Stromal cell of bone marrow (primary cell): ENCODE data around the gene CHAMP1.

ENCODE experiments used
- DNase-seq: peaks from one replicate; pipeline ENCODE4 v3.0.0-alpha.2; 2012; ENCODE audit warnings: low read depth

The CHAMP1 gene

DNA sequence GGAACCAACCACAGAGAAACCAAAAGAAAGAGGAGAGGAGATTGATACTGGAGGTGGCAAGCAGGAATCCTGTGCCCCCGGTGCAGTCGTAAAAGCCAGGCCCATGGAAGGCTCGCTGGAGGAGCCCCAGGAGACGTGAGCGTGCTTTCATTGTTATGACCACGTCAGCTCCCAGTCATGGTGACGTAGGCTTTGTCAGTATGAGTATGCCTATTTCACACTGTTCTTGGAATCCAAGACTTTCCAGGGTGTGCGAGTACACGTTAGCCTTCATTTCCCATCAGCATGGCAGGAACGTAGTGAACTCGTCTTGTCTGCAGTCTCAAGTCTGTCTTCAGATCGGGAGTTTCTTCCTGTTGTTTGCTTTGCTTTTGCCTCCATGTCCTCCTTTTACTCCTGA lies 15.4 kb upstream of the CHAMP1 start:
- DNase-seq = no peak

DNA sequence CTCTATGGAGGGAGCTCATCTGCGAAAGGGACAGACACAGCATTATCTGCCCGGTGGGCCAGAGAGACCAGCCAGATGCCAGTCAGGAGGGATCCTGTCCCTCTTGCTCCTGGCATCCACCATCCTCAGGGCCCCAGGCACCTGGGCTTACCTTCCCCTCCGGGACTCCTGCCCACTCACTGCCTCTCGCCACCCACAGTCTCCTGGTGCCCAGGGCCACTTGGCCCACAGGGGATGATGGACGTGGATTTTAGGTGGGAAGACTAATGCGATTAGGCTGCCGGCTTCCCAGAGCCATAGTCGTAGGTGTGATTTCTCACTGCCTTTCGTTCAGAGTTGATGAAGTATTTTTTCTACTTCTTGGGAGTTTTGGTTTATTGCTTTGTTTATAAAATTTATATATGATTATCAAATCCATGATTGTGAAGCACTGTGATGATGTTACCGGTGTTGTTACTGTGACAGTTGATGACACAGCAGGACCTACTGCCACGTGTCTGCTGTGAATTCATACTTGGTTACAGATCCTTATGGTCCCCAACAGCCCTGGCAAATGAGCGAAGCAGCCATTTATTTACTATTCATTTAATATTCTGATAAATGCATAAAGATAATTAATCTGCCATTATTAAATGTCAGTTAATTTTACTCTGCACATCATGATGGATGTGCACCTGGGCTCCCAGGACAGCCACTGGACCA lies 14.5 kb upstream of the CHAMP1 start:
- DNase-seq = no peak

- no peak for DNase-seq
These were observed 10.5 kb upstream of the CHAMP1 start for GRCh38 chr13:114303700-114304327.

- no peak for DNase-seq
These were observed 9.8 kb upstream of the CHAMP1 start for GRCh38 chr13:114304346-114305034.

- no peak for DNase-seq
These were observed 5.2 kb upstream of the CHAMP1 start for GRCh38 chr13:114309086-114309485.

- DNase-seq = no peak
These were observed 4.4 kb upstream of the CHAMP1 start for GRCh38 chr13:114309806-114310410.

GRCh38 chr13:114310956-114311355 lies 3.3 kb upstream of the CHAMP1 start:
- DNase-seq = no peak

- no peak for DNase-seq
These were observed 2.9 kb upstream of the CHAMP1 start for GRCh38 chr13:114311387-114311786.

GRCh38 chr13:114311908-114312307 lies 2.4 kb upstream of the CHAMP1 start:
- DNase-seq = peak; percentile 75

DNA sequence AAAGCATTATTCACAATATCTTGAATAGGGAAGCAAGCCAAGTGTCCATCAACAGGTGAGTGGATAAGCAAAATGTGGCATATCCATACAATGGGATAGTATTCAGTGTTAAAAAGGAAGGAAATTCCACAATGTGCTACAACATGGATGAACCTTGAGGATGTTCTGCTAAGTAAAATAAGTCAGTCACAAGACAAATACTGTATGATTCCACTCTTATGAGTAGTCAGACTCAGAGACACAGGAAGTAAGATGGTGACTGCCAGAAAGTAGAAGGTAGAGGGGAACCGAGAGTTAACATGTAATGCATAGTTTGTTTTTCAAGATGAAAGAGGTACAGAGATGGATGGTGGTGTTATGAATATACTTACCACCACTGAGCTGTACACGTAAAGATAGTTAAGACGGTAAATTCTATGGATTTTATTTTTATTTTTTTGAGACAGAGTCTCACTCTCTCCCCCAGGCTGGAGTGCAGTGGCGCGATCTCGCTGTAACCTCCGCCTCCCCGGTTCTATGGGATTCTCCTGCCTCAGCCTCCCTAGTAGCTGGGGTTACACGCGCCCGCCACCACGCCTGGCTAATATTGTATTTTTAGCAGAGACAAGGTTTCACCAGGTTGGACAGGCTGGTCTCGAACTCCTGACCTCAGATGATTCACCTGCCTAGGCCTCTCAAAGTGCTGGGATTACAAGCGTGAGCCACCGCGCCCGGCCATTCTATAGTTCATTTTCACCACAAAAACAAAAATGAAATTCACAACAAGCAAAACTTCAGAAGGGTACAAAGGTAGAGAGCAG lies 1.0 kb upstream of the CHAMP1 start:
- DNase-seq = no peak

DNA sequence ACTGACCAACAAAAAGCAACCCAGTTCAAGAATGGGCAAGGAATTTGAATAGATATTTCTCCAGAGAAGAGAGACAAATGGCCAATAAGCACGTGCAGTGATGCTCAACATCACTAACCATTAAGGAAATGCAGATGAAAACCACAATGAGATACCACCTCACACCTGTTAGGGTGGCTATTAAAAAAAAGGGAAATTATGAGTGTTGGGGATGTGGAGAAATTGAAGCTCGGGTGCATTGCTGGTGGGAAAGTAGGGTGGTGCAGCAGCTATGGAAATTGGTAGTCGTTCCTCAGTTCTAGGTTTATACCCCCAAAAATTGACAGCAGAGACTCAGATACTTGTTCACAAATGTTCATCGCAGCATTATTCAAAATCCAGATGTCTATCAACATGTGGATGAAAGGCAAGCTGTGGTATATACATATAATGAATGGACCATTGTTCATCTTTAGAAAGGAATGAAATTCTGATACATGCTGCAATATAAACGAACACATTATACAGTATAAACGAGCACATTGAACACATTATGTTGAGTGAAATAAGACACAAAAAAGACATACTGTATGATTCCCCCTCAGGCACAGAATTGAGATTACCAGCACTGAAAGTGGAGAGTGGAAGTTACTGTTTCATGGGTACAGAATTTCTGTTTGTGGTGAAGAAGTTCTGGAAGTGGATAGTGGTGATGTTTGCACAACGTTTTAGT lies 927 bp downstream of the CHAMP1 start:
- no peak for DNase-seq

- no peak for DNase-seq
These were observed 4.3 kb downstream of the CHAMP1 start for GRCh38 chr13:114318624-114319023.

- peak; percentile 25 for DNase-seq
These were observed 5.2 kb downstream of the CHAMP1 start for GRCh38 chr13:114319441-114319913.

- DNase-seq = no peak
These were observed 5.8 kb downstream of the CHAMP1 start for GRCh38 chr13:114320065-114320464.

GRCh38 chr13:114321256-114321655 lies 7.0 kb downstream of the CHAMP1 start:
- no peak for DNase-seq

DNA sequence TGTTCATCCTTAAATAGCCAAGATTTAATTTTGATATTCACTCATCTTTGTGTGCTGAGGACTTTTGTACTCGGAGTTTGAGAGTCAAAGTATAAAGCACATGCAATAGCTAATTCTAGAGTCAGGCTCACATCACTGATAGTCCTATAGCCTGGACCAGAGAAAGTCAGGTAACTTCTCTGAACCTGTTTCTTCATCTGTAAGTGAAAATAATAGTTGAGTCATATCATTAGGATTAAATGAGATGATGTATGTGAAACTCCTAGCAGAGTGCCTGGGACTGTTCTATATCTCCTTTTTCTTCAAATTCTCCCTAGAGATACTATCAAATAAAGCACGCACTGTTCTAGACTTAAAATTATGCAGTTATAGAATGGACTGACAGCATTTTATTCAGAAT lies 9.0 kb downstream of the CHAMP1 start:
- DNase-seq = no peak

- no peak for DNase-seq
These were observed 10.0 kb downstream of the CHAMP1 start for GRCh38 chr13:114324334-114324733.

DNA sequence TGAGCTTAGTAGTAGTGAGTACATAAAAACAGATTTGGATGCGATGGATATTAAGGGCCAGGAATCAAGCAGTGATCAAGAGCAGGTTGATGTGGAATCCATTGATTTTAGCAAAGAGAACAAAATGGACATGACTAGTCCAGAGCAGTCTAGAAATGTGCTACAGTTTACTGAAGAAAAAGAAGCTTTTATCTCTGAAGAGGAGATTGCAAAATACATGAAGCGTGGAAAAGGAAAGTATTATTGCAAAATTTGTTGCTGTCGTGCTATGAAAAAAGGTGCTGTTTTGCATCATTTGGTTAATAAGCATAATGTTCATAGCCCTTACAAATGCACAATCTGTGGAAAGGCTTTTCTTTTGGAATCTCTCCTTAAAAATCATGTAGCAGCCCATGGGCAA lies 11.4 kb downstream of the CHAMP1 start:
- DNase-seq = no peak

GRCh38 chr13:114328034-114328433 lies 13.7 kb downstream of the CHAMP1 start:
- DNase-seq = no peak

GRCh38 chr13:114328595-114328994 lies 14.3 kb downstream of the CHAMP1 start:
- no peak for DNase-seq

DNA sequence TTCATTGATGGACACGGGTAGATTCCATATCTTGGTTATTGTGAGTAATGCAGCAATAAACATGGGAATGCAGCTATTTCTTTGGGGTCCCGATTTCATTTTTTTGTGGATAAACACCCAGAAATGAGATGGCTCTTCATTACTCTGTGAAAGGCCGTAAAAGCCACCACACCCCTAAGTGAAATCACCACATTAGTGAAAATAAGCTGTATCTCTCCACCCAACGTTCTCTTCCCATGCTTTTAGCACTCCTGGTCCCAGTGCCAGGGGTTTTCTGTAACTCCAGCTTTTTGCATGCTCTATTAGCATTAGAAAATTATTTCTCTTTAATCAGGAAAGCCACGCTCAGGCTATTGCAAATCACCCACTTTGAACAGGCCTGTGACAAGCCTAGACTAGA lies 15.8 kb downstream of the CHAMP1 start:
- DNase-seq = no peak
